KBM-7 (cell line): ENCODE measurements around the gene VAT1.
"Not testable (repeated sequence)": the region's sequence is repeated elsewhere in the genome, so short reads cannot be mapped to it uniquely, and the experiment has no call there.

Experiments
- DNase-seq: peaks from one replicate; pipeline ENCODE4 v3.0.0-alpha.2; 2015
- in situ Hi-C: fragments of 300-500 bp; cut with MboI; formaldehyde crosslinking; loops from 2 replicates; pipeline ENCODE4 v1.14.3; 2020; ENCODE audit warnings: low sequenced_read_pairs, low pct_unique_long_range_greater_than_20kb, mixed read lengths

Gene VAT1

GRCh38 chr17:43014020-43014648 is 8.1 kb downstream of the VAT1 start:
- in situ Hi-C loops = loop anchor here (10.0 to 25.0 kb wide), 2 partner anchors 59 to 348 kb away; no protein-coding TSS in a partner anchor
- DNase-seq = no peak

- in situ Hi-C loops = loop anchor here (10.0 to 25.0 kb wide), 2 partner anchors 58 to 349 kb away; no protein-coding TSS in a partner anchor
- DNase-seq = no peak
Observed at GRCh38 chr17:43013296-43013695, 8.9 kb downstream of the VAT1 start.

GRCh38 chr17:43011728-43012472 is 10.3 kb downstream of the VAT1 start:
- DNase-seq = no peak
- in situ Hi-C loops = loop anchor here (10.0 to 25.0 kb wide), 2 partner anchors 57 to 350 kb away; no protein-coding TSS in a partner anchor

GRCh38 chr17:43010667-43011308 is 11.4 kb downstream of the VAT1 start:
- DNase-seq = no peak

GRCh38 chr17:43006639-43007551 is 15.3 kb downstream of the VAT1 start, which contains the start of gene IFI35:
IFI35 (plus strand) TSS chr17:43006784; CDS start chr17:43006948, 164 bp downstream.
- in situ Hi-C loops = loop anchor here (25.0 kb wide), 1 partner anchor 355 kb away; no protein-coding TSS in a partner anchor

More at GRCh38 chr17:43010667-43011308, 11.4 kb downstream of the VAT1 start:
- in situ Hi-C loops = loop anchor here (10.0 to 25.0 kb wide), 2 partner anchors 56 to 352 kb away; no protein-coding TSS in a partner anchor

GRCh38 chr17:43003542-43004172 is 18.5 kb downstream of the VAT1 start:
- DNase-seq = no peak
- in situ Hi-C loops = loop anchor here (25.0 kb wide), 1 partner anchor 359 kb away; no protein-coding TSS in a partner anchor

More at GRCh38 chr17:43006639-43007551, 15.3 kb downstream of the VAT1 start, which contains the start of gene IFI35:
- DNase-seq = peak; percentile 85

GRCh38 chr17:43000894-43001293 is 21.3 kb downstream of the VAT1 start:
- DNase-seq = not testable (repeated sequence)
- in situ Hi-C loops = loop anchor here (25.0 kb wide), 1 partner anchor 361 kb away; no protein-coding TSS in a partner anchor

- in situ Hi-C loops = no loop called here
- DNase-seq = no peak
Observed at GRCh38 chr17:42999003-42999525, 23.1 kb downstream of the VAT1 start.

- in situ Hi-C loops = no loop called here
- DNase-seq = peak; percentile 100
Observed at GRCh38 chr17:42997984-42998938, 23.9 kb downstream of the VAT1 start, which contains the start of gene RPL27. RPL27 (plus strand) TSS chr17:42998419; CDS start chr17:42998751, 332 bp downstream.

GRCh38 chr17:42997390-42997983 is 24.7 kb downstream of the VAT1 start:
- in situ Hi-C loops = no loop called here
- DNase-seq = no peak

GRCh38 chr17:42993913-42994312 is 28.3 kb downstream of the VAT1 start:
- in situ Hi-C loops, DNase-seq: not testable (repeated sequence)

GRCh38 chr17:42992872-42993271 is 29.3 kb downstream of the VAT1 start:
- in situ Hi-C loops = no loop called here
- no peak for DNase-seq

- DNase-seq = no peak
- in situ Hi-C loops = no loop called here
Observed at GRCh38 chr17:42991471-42991870, 30.7 kb downstream of the VAT1 start.

GRCh38 chr17:42989726-42990652 is 32.2 kb downstream of the VAT1 start:
- in situ Hi-C loops = no loop called here
- DNase-seq = no peak

- in situ Hi-C loops = no loop called here
- DNase-seq = no peak
Observed at GRCh38 chr17:42989141-42989540, 33.0 kb downstream of the VAT1 start.
